Stimulated activated CD4-positive, alpha-beta T cell treated with anti-CD3 and anti-CD28 coated beads, Interleukin-1b, Interleukin-23, amount 100 ng/mL, for 48 hours (primary cell): Measurements from ENCODE around the gene GAA.
"Not testable (repeated sequence)": the region's sequence is repeated elsewhere in the genome, so short reads cannot be mapped to it uniquely, and the experiment has no call there.

Experiments
- DNase-seq: peaks from one replicate; pipeline ENCODE4 v3.0.0-alpha.2; 2020

Gene GAA

DNA sequence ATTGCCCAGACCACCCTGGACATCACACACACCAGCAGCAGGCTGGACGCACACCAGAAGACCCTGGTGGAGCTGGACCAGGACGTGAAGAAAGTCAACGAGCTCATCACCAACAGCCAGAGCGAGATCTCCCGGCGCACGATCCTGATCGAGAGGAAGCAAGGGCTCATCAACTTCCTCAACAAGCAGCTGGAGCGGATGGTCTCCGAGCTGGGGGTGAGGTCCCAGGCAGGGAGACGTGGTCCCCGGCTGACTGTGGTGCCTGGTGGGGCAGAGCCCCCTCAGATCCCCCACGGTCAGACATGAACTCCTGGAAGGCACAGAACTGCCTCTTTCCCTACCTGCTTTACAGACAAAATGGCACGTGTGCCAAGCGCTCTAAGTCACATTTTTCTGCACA is 16.6 kb upstream of the GAA start:
- no peak for DNase-seq

DNA sequence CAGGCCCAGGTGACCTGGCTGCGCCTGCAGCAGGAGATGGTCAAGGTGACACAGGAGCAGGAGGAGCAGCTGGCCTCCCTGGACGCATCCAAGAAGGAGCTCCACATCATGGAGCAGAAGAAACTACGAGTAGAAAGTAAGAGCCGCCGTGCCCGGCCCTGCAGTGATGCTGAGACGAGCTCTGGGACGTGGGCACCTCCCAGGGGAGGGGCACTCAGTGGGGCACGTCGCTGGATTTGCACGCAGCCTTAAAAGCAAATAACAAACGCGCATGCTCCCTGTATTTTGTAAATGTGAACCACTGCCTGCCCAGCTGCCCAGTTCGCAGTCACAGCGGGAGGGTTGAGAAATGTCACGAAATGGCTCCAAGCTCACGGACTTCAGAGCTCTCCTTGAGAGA is 15.3 kb upstream of the GAA start:
- DNase-seq = no peak

DNA sequence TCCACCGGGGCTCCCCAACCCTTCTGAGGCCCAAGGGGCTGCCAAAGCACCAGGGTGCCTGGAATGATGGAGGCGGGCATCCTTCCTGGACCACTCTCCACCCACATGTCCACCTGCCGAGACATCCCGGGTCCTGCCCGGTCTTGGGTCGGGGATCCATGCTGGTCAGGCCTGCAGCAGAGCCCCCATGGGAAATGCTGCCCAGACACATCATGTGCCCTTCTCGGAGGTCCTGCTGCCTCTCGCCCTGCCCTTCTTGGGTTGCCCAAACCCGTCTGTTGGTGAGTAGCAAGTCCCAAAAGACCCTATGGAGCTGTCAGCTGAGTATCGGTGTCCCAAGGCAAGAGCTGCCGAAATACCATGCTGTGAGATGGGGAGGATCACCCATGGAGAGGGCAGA is 14.8 kb upstream of the GAA start:
- no peak for DNase-seq

DNA sequence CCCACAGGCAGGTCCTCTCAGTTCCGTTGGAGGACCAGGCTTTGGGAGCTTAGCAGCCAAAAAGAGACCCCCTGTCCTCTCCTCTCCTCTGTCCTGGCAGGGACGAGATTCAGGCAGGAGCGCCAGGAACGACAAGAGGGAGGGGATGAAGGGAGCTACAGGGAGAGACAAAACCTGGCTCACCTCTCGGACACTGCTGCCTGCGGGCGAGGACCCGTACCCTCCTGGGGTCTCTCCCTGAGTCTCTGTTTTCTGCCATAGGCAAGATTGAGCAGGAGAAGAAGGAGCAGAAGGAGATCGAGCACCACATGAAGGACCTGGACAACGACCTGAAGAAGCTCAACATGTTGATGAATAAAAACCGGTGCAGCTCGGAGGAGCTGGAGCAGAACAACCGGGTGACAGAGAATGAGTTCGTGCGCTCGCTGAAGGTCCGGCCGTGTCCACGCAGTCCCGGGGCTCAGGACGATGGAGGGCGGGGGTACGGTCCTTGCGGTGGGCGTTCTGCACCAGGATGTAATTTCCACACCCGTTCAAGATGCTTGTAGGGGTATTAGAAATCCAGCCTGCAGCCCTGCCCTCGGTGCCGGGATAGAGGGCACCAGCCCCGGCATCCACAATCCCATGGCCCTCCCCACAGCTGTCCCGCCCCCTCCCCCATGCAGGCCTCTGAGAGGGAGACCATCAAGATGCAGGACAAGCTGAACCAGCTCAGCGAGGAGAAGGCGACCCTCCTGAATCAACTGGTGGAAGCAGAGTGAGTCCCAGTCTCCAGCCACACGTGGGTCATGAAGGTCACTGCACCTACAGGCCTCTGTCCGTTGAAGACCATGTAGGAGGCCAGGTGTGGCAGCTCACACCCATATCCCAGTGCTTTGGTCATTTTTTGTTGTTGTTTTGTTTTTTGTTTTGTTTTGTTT is 13.8 kb upstream of the GAA start:
- no peak for DNase-seq

DNA sequence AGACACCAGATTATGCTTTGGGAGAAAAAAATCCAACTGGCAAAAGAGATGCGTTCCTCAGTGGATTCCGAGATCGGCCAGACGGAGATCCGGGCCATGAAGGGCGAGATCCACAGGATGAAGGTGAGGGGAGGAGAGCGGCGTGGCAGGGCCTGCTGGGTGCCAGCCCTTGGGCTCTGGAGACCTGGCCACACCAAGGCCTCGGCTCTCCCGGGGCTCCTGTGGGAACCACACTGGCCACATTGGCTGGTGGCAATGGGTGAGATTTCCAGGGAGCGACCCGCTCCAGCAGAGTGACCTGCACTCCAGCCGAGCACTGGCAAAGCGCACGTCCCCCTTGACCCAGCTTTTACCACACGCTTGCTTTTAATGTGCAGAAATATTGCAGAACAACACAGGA is 11.6 kb upstream of the GAA start:
- no peak for DNase-seq

DNA sequence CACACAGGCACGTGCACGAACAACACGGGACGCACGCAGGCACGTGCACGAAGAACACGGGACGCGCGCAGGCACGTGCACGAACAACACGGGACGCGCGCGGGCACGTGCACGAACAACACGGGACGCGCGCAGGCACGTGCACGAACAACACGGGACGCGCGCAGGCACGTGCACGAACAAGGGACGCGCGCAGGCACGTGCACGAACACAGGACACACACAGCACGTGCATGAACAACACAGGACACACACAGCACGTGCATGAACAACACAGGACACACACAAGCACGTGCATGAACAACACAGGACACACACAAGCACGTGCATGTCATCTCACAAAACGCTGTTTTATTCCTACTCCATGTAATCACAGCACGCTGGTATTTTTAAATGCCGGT is 11.2 kb upstream of the GAA start:
- DNase-seq = not testable (repeated sequence)

DNA sequence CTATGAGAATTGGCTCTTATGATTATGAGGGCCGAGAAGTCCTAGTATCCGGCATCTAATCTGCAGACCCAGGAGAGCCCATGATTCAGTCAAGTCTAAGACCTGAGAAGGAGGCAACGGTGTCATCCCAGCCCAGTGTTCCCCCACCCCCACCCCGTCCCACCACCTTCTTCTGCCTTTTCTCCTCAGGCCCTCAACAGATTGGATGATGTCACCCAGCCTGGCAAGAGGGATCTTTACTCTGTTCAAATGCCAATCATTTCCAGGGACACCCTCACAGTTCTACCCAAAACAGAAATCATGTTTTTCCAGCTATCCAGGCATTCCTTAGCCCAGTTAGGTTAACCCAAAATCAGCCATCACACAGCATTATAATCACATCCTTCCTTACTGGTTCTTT is 10.0 kb upstream of the GAA start:
- DNase-seq = no peak

DNA sequence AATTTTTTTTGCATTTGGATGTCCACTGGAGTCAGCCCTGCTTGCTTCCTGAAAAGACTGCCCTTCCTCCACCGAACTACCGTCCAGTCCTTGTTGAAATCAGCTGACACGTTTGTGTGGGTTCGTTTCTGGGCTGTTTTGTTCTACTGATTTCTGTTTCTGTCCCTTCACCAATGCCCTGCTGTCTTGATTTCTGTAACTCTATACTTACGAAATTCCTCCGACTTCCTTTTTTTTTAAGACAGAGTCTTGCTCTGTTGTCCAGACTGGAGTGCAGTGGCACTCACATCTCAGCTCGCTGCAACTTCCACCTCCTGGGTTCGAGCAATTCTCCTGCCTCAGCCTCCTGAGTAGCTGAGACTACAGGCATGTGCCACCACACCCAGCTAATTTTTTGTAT is 8.4 kb upstream of the GAA start:
- no peak for DNase-seq

DNA sequence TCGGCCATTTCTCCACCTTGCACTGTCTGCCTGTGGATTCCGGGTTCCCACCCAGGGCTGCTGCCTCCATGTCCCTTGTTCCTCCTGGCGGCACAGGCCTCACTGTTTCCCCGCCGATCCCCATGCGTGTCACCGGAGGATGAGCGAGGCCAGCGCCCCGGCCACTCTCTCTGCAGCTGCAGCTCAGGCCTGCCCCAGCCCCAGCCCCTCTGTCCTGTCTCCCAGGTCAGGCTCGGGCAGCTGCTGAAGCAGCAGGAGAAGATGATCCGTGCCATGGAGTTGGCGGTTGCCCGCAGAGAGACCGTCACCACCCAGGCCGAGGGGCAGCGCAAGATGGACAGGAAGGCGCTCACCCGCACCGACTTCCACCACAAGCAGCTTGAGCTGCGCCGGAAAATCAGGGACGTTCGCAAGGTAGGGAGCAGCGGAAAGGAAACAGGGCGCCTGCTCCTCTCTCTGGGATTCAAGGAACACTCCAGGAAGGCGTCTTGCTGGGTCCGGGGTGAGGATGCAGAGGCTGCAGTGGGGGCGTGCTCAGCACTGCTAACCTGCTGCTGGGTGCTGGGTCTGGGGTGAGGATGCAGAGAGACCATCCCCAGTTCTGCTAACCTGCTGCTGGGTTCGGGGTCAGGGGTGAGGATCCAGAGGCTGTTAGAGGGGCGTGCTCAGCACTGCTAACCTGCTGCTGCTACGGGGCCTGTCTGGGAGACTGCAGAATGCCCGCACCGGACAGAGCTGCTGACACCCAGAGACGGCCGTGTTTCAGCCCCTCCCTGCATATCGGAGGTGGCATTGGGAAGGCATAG is 6.1 kb upstream of the GAA start:
- DNase-seq = no peak

DNA sequence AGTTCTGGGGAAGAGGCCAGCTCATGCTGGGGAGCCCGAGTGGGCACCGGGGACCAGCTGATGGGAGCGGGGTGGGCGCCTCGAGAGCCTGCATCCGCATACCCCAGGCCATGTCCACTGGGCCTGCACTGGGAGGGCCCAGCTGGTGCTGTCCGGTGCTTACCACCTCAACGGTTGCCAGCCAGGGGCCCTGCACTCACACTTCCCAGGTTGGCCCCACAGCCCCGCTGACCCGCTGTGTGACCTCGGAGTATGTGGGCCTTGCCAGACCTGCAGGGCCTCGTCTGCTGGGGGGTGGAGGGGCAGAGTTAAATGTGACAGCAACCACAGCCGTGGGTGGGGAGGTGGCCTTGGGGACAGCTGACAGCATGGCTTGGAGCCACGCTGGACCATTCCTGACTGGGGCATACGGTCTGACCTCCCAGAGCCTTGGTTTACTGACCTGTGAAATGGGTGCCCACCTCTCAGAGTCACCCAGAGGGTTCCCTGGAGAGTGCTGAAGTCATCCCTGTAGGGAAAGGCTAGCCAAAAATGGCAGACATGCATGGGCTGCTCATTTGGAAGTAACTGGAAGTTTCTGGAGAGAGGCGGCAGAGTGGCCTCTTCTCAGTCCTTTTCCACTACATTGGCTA is 5.4 kb upstream of the GAA start:
- no peak for DNase-seq

DNA sequence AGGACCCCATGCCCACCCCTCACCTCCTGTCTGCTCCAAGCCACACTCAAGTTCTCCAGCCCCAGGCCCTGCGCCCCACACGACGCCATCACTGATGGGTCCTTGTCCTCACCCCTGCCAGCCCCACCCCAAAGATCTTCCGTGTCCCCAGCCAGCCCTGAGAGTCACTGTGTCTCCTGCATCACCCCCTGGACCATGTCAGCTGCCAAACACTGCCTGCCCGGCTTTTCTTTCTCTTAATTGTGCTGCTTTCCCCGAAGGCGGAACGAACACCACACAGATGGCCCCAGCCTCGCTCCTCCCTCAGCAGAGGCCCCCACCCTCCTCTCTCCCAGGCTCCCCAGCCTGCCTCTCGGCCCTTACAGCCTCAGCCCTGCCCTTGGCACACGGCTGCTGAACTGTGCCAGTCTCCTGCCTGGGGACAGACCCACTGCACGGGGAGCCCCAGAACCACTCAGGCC is 4.8 kb upstream of the GAA start:
- DNase-seq = no peak

DNA sequence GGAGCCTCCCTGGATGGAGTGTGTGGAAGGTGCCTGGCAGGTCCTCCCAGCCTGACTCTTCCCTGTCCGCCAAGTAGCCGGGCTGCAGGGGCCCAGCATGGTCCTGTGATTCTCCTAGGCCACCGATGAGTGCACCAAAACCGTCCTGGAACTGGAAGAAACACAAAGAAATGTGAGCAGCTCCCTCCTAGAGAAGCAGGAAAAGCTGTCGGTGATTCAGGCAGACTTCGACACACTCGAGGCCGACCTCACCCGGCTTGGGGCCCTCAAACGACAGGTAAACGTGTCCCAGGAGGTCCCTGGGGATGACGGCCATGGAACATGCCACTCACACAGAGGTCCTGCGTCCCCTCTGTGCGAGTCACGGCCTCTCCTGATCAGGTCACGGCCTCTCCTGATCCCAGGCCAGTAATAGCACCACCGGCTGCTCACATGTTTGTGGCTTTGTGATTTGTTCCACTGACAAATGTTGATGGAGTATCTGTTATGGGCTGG is 4.2 kb upstream of the GAA start:
- DNase-seq = no peak

DNA sequence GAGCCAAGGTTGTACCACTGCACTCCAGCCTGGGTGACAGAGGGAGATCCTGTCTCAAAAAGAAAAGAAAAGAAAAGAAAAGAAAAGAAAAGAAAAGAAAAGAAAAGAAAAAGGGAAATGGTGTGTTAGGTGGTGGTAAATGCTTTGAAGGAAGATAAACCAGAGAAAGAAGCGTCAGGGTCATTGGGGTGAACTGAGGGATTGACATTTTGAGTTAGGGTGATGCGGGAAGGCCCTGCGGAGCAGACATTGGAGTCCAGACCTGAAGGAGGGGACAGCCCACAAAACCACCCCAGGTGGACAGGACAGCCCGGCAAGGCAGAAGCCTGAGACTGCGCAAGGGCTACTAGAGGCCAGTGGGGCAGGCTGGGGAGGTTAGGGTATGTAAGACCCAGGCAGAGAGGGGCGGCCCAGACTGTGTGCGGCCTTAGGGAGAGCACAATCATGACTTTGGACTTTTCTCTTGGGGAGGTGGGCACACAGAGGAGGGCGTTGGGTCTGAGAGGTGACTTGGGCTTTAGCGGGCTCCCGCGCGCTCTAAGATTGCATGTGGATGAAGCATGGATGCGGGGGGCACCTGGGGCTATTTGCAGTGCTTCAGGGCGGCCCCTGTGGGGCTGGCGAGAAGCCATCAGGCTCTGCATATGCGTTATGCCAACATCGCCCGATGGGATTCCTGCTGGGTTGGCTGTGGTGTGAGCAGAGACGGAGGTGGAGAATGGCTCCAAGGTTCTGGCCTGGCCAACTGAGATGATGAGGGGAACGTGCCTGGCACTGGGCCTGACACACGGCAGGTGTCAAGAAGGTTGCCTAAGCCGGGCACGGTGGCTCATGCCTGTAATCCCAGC is 3.3 kb upstream of the GAA start:
- no peak for DNase-seq

DNA sequence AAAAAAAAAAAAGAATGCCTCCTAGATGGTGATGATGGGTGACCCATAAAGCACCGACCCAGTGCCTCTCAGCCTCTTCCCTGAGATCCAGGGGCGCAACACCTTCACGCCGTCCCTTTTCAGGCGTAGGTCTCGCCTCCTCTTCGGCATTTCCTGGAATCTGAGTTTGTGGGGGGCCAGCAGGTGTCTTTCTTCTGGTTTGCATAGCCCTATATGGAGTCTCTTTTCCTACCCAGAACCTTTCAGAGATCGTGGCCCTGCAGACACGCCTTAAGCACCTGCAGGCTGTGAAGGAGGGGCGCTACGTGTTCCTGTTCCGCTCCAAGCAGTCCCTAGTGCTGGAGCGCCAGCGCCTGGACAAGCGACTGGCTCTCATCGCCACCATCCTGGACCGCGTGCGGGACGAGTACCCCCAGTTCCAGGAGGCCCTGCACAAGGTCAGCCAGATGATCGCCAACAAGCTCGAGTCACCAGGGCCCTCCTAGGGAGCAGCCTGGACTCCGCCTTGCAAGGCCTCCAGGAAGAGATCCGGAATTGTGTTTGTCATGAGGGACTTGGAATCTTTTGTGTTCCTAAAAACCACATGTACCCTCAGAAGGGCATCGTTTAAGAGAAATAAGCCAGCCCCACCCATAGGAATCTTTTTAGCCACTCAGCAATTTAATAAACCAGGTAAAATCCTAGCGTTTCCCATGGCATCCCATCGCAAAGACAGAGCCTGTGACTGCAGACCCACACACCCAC is 1.9 kb upstream of the GAA start:
- DNase-seq = no peak

DNA sequence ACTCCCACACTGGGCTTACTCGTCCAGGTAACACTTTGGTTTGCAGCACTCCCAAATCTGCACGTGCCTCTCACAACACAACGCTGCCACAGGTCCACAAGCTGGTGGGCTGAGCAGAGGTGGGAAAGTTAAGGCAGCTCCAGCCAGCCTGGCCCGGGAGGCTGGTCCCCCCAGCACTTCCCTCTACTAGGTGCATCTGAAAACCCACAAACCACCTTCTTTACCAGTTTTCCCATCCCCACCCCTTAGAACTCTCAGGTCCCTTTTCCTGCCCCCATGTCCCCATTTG is 1.4 kb upstream of the GAA start:
- no peak for DNase-seq

DNA sequence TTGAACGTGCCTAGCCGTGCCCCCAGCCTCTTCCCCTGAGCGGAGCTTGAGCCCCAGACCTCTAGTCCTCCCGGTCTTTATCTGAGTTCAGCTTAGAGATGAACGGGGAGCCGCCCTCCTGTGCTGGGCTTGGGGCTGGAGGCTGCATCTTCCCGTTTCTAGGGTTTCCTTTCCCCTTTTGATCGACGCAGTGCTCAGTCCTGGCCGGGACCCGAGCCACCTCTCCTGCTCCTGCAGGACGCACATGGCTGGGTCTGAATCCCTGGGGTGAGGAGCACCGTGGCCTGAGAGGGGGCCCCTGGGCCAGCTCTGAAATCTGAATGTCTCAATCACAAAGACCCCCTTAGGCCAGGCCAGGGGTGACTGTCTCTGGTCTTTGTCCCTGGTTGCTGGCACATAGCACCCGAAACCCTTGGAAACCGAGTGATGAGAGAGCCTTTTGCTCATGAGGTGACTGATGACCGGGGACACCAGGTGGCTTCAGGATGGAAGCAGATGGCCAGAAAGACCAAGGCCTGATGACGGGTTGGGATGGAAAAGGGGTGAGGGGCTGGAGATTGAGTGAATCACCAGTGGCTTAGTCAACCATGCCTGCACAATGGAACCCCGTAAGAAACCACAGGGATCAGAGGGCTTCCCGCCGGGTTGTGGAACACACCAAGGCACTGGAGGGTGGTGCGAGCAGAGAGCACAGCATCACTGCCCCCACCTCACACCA is 724 bp downstream of the GAA start:
- DNase-seq = no peak

DNA sequence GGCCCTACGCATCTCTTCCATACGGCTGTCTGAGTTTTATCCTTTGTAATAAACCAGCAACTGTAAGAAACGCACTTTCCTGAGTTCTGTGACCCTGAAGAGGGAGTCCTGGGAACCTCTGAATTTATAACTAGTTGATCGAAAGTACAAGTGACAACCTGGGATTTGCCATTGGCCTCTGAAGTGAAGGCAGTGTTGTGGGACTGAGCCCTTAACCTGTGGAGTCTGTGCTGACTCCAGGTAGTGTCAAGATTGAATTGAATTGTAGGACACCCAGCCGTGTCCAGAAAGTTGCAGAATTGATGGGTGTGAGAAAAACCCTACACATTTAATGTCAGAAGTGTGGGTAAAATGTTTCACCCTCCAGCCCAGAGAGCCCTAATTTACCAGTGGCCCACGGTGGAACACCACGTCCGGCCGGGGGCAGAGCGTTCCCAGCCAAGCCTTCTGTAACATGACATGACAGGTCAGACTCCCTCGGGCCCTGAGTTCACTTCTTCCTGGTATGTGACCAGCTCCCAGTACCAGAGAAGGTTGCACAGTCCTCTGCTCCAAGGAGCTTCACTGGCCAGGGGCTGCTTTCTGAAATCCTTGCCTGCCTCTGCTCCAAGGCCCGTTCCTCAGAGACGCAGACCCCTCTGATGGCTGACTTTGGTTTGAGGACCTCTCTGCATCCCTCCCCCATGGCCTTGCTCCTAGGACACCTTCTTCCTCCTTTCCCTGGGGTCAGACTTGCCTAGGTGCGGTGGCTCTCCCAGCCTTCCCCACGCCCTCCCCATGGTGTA is 1.5 kb downstream of the GAA start:
- DNase-seq = no peak

DNA sequence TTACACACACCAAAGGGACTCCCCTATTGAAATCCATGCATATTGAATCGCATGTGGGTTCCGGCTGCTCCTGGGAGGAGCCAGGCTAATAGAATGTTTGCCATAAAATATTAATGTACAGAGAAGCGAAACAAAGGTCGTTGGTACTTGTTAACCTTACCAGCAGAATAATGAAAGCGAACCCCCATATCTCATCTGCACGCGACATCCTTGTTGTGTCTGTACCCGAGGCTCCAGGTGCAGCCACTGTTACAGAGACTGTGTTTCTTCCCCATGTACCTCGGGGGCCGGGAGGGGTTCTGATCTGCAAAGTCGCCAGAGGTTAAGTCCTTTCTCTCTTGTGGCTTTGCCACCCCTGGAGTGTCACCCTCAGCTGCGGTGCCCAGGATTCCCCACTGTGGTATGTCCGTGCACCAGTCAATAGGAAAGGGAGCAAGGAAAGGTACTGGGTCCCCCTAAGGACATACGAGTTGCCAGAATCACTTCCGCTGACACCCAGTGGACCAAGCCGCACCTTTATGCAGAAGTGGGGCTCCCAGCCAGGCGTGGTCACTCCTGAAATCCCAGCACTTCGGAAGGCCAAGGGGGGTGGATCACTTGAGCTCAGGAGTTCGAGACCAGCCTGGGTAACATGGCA is 2.2 kb downstream of the GAA start:
- no peak for DNase-seq

DNA sequence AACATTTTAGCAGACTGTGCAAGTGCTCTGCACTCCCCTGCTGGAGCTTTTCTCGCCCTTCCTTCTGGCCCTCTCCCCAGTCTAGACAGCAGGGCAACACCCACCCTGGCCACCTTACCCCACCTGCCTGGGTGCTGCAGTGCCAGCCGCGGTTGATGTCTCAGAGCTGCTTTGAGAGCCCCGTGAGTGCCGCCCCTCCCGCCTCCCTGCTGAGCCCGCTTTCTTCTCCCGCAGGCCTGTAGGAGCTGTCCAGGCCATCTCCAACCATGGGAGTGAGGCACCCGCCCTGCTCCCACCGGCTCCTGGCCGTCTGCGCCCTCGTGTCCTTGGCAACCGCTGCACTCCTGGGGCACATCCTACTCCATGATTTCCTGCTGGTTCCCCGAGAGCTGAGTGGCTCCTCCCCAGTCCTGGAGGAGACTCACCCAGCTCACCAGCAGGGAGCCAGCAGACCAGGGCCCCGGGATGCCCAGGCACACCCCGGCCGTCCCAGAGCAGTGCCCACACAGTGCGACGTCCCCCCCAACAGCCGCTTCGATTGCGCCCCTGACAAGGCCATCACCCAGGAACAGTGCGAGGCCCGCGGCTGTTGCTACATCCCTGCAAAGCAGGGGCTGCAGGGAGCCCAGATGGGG is 3.1 kb downstream of the GAA start:
- DNase-seq = no peak
